Thymus (tissue), 11 donors: ENCODE data around the gene MRGPRG. TPM values are rescaled to one million over a fixed set of nuclear protein-coding genes. Genes with fewer than 3 reads are reported as not detected.

Experiments
- DNase-seq, 9 donors: peaks; one replicate each; pipeline ENCODE4 v3.0.0-alpha.2; 2013; ENCODE audit warnings: low spot score in 9 of 9, low read depth in 6 of 9, missing footprints in 1 of 9
- H3K27ac ChIP-seq, 2 donors: one replicate each; pipeline ENCODE4 v1.5.1; 2013; ENCODE audit warnings: control low read depth in 1 of 2, low read depth in 1 of 2, low read length in 1 of 2, mild to moderate bottlenecking in 1 of 2, moderate library complexity in 1 of 2
- H3K27me3 ChIP-seq, 2 donors: one replicate each; pipeline ENCODE4 v1.5.1; 2013; ENCODE audit warnings: low read length in 1 of 2; ENCODE audit not compliant: control insufficient read depth in 2 of 2, insufficient read depth in 1 of 2
- H3K36me3 ChIP-seq, 2 donors: one replicate each; pipeline ENCODE4 v1.5.1; 2013; ENCODE audit warnings: low read length in 1 of 2, mild to moderate bottlenecking in 1 of 2, moderate library complexity in 1 of 2; ENCODE audit not compliant: control insufficient read depth in 2 of 2, insufficient read depth in 2 of 2
- H3K4me1 ChIP-seq, 2 donors: one replicate each; pipeline ENCODE4 v1.5.1; 2013; ENCODE audit warnings: low read length in 2 of 2; ENCODE audit not compliant: control insufficient read depth in 2 of 2, insufficient read depth in 2 of 2
- H3K4me3 ChIP-seq, 2 donors: one replicate each; pipeline ENCODE4 v1.5.1; 2013; ENCODE audit warnings: low read length in 2 of 2, control low read depth in 1 of 2, mild to moderate bottlenecking in 1 of 2
- H3K9me3 ChIP-seq, 2 donors: one replicate each; pipeline ENCODE4 v1.5.1; 2013; ENCODE audit warnings: low read length in 1 of 2, mild to moderate bottlenecking in 1 of 2; ENCODE audit not compliant: control insufficient read depth in 2 of 2, insufficient read depth in 1 of 2
- WGBS: extraction: QIAGEN DNeasy Blood & Tissue Kit; methylation state at CpG from one replicate; pipeline ENCODE4 v1.1.7; 2013; 5-methylcytosine and 5-hydroxymethylcytosine counted together
- polyA plus RNA-seq: library from polyadenylated mRNA; stranded (reverse); fragments of 200-250 nt; gene quantifications from one replicate; pipeline ENCODE4 v1.2.3, GENCODE V29; 2013
- total RNA-seq: library from RNA; stranded (reverse); fragments of 120-200 nt; gene quantifications from one replicate; pipeline ENCODE4 v1.2.4, GENCODE V29; 2013
- donor health status: healthy.

MRGPRG gene
- total and polyA plus RNA-seq, 2 donors: not detected

DNA sequence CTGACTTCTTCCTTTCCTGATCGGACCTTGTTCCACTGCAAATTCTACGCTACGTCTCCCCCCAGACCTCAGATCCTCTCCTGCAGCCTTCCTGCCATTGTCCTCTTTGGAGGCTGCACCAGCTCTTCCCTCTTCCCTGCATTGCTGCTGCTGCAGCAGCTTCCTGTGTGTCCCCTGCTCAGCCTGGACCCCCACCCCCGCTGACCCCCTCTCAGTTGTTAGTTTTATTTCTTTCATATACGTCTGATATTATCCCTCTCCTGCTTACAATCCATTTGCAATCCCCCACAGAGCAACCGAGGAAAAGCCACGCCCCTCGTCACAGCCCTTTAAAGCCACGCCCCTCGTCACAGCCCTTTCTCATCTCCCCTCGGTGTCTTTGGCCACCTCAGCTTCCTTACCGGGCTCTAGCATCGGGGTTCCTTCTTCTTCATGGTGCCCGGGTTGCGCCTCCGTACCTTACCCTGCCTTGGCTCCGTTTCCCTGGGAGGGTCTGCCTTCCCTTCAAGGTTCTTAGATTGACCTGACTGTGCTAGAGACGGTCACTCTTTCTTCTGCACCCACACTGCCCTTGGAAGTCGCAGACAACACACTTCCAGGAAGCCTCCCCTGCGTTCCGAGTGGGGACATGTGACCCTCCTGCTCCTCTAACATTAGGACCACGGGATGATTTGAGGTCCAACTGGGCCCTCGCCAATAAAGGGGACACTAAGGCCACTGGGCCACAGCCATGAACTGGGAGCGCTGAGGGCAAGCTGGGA lies 4.8 kb downstream of the MRGPRG start:
- 79% methylated on average over 24 of the region's 24 CpGs for WGBS
- no peak for DNase-seq
- peaks cover under 1 to 23% of the 10 kb centered on the region in 2 donors for H3K27me3 ChIP-seq
- peaks cover 6 to 17% of the 10 kb centered on the region in 2 donors for H3K4me1 ChIP-seq
- H3K4me3 ChIP-seq: no peak overlapping the region
- H3K27ac ChIP-seq: no peak overlapping the region
- no peaks in the 10 kb centered on the region for H3K36me3 ChIP-seq
- peaks cover 0 to 4% of the 10 kb centered on the region in 2 donors for H3K9me3 ChIP-seq

DNA sequence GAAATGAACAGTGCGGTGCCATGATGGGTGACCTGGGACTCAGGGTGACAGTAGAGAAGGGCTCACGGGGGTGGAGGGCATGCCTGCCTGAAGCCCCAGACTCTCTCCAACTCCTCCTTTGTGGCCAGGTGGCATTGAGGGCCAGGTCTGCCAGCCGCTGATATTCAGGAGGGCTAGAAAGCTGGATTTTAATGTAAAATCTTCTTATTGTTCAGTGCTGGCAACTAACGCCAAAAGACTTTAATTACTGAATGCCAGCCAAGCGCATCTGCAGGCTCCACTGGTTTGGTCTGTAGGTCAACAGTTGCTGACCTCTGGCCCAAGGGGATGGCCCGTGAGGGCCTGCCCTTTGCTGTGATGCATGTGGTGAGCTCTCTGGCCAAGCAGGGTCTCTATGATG lies 10.3 kb downstream of the MRGPRG start:
- Histone ChIP-seq H3K4me1 (peaks cover 9 to 14% of the 10 kb centered on the region in 2 donors), H3K27ac (no peak overlapping the region), H3K27me3 (peaks cover 0 to 22% of the 10 kb centered on the region in 2 donors), H3K36me3 (no peaks in the 10 kb centered on the region), H3K4me3 (no peak overlapping the region), H3K9me3 (peaks cover 0 to 20% of the 10 kb centered on the region in 2 donors)
- 97% methylated on average over 6 of the region's 6 CpGs for WGBS
- no peak for DNase-seq

DNA sequence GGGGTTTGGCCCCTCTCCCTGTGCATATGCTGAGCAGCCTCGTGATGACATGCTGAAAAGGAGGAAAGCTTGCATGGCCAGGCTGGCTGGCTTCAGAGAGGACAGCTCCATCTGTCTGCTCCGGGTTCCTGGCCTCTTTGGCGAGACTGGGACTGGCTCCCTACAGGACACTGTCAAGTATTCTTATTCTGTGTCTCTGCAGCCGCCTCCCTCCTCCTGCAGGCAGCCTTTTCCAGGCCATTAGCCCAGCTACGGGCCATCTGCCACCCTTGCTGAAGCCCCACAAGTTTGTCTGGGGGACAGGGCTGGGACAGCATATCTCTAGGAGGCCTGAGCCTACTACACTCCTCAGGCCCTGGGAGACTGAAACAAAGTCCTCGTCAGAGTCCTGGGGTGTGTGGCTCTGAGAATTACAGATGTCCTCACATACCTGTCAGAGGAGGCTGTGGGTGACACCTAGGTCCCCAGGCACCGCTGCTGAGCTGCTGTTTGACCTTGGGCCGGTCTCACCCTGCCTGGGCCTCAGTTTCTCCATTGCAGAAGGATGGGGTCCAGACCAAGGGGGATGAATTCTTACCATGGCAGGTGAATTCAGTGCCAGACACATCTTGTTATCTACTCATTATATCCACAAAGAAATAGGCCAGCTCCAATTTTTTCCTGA lies 11.0 kb downstream of the MRGPRG start:
- Histone ChIP-seq H3K27ac (no peak overlapping the region), H3K9me3 (peaks cover 0 to 20% of the 10 kb centered on the region in 2 donors), H3K36me3 (no peaks in the 10 kb centered on the region), H3K27me3 (peaks cover 0 to 27% of the 10 kb centered on the region in 2 donors), H3K4me3 (no peak overlapping the region), H3K4me1 (peaks cover 14 to 20% of the 10 kb centered on the region in 2 donors)
- no peak for DNase-seq
- 96% methylated on average over 8 of the region's 8 CpGs for WGBS

DNA sequence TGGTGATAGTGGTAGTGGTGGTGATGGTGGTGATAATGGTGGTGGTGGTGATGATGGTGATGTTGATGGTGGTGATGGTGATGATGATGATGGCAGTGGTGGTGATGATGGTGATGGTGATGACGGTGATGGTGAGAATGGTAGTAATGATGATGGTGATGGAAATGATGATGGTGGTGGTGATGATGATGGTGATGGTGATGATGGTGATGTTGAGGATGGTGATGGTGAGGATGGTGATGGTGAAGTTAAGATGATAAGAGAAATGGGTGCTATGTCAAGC lies 11.8 kb downstream of the MRGPRG start:
- Histone ChIP-seq H3K36me3 (no peaks in the 10 kb centered on the region), H3K27ac (no peak overlapping the region), H3K27me3 (peaks cover 0 to 34% of the 10 kb centered on the region in 2 donors), H3K9me3 (peaks cover 0 to 20% of the 10 kb centered on the region in 2 donors), H3K4me3 (no peak overlapping the region), H3K4me1 (peaks cover 18 to 28% of the 10 kb centered on the region in 2 donors)
- WGBS: 100% methylated on average over 1 of the region's 1 CpG
- no peak for DNase-seq

DNA sequence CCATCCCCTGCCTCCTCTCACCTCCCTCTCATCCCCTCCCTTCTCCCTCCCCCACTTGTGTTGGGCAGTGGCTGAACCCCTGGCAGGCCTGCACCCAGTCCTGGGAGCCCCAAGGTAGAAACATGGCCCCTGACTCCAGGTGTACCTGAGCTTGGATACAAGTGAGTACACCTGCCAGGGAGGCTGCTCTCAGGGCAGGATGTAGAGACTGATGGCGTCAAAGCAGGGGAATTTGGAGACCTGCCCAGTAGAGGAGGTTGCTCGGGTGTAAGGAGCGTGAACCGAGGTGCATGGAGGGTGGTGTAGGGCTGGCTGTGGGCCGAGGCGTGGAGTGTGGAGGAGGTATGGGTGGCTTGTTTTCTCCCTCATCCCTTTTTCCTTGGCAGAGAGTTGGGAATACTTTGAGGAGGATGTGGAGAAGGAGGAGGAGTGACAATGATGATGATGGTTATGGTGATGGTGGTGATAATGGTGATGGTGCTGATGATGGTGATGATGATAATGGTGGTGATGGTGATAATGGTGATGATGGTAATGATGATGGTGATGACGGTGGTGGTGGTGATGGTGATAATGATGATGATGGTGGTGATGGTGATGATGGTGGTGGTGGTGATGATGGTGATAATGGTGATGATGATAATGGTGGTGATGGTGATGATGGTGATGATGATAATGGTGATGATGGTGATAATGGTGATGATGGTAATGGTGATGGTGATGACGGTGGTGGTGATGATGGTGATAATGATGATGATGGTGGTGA lies 12.3 kb downstream of the MRGPRG start:
- Histone ChIP-seq H3K4me3 (no peak overlapping the region), H3K36me3 (no peaks in the 10 kb centered on the region), H3K4me1 (peaks cover 23 to 34% of the 10 kb centered on the region in 2 donors), H3K27ac (no peak overlapping the region), H3K9me3 (peaks cover 0 to 16% of the 10 kb centered on the region in 2 donors), H3K27me3 (peaks cover 0 to 35% of the 10 kb centered on the region in 2 donors)
- 95% methylated on average over 8 of the region's 8 CpGs for WGBS
- no peak for DNase-seq

DNA sequence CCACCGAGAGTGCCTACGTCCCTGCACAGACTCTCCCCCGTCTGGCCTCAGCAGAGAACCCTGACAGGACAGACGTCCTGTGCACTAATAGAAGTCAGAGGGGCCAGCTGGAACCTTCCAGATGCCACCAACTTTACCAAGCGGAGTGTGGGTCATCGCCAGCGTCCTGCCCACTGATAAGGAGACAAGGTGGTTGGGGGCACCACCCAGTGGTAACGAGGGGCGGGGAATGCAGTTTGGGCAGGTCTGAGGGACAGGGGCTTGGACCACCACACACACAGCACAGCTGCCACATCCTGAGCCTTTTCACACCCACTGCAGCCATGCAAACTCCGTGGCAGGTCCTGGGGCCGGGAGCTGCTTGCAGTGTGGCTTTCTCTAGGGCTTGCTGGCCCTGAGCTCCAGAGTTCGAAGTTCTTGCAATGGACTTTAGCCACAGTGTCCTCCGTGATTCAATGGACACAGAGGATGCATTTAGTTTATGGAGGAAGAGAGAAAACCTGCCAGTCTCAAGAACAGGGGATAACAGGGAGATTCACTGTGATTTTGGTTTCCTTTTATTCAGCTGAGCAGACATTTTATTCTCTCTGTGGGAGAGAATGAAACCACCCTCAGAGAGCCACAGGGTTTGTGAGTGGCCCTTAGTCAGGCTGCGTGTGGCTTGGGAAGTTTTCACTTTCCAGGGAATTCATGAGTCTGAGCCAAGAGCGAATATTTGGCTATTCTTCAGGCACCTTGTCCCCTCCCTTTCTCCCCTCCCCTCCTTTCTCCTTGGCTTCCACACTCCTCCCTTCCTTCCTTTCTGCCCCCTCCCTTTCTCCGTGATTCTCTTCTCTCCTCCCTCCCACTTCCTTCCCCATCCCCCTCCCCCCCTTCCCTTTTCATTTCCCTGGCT lies 13.1 kb downstream of the MRGPRG start:
- DNase-seq: no peak

DNA sequence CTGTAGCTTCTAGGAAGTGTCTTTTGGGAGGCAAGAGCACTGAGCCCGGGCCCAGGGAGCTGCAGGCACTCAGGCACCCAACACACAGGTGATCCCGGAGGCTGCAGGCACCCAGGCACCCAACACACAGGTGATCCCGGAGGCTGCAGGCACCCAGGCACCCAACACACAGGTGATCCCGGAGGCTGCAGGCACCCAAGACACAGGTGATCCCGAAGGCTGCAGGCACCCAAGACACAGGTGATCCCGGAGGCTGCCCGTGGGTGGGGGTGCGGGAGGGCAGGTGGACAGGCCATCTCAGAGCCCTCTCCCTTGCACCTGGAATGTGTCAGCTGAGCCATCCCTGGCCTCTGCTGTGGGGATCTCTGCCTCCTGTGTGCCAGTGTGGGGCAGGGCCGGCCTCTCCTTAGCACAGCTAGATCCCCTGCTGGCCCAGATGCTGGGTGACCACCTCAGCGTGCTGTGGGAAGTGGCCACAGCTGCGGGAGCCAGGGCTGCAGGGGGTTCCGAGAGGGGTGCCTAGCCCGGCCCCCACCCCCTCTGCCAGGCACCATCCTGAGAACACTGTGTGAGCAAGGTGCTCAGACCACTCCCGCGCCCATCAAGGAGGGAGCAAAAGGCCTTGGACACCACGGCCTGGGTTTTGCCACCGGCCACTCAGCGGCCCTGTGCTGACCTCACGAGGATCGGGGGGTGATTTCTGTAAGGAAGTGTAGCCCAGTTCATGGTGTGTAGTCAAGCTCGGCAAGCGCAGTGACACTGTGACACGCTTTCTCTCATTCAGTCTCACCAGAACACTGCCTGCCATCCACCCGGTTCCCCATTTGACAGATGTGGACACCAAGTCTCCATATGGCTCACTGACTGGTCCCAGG lies 14.2 kb downstream of the MRGPRG start:
- Histone ChIP-seq H3K9me3 (peaks cover 0 to 16% of the 10 kb centered on the region in 2 donors), H3K27ac (no peak overlapping the region), H3K36me3 (no peaks in the 10 kb centered on the region), H3K27me3 (peaks cover 0 to 49% of the 10 kb centered on the region in 2 donors), H3K4me3 (no peak overlapping the region), H3K4me1 (peaks cover 29 to 44% of the 10 kb centered on the region in 2 donors)
- 92% methylated on average over 24 of the region's 24 CpGs for WGBS
- no peak for DNase-seq

More for the DNA sequence above, 13.1 kb downstream of the MRGPRG start:
- peaks cover 0 to 42% of the 10 kb centered on the region in 2 donors for H3K27me3 ChIP-seq
- H3K27ac ChIP-seq: no peak overlapping the region
- 76% methylated on average over 16 of the region's 16 CpGs for WGBS
- peaks cover 0 to 16% of the 10 kb centered on the region in 2 donors for H3K9me3 ChIP-seq
- no peak overlapping the region for H3K4me3 ChIP-seq
- no peaks in the 10 kb centered on the region for H3K36me3 ChIP-seq
- H3K4me1 ChIP-seq: peaks cover 29 to 42% of the 10 kb centered on the region in 2 donors
